ENCODE measurements around the gene FOXG1. TPM values are rescaled to one million over a fixed set of nuclear protein-coding genes. Genes with fewer than 3 reads are reported as not detected.

The FOXG1 gene
- total RNA-seq, 1 experiment from 2014 or later: not detected

GRCh38 chr14:28777471-28778137 is 11.0 kb downstream of the FOXG1 start:
- no peaks in the 10 kb centered on the region for H3K9me2 ChIP-seq (replicated peaks; ENCODE audit: low read length)
- ChIA-PET POLR2A (ENCODE audit: unreplicated experiment) (no interaction called here), CTCF (interaction anchor here (0.6 kb wide), 1 partner anchor 766 kb away, joined by 3 read pairs; no protein-coding TSS in a partner anchor)
- no peaks in the 10 kb centered on the region for H3K79me2 ChIP-seq (ENCODE audit: low read length)
- no peak for DNase-seq
- no peak overlapping the region for H3K4me3 ChIP-seq (ENCODE audit: low read length)
- no peak overlapping the region for H3K4me2 ChIP-seq (ENCODE audit: low read length)
- no peaks in the 10 kb centered on the region for H3F3A ChIP-seq (ENCODE audit: low read length, unreplicated experiment)
- H3K36me3 ChIP-seq (ENCODE audit: low read depth, low read length): no peaks in the 10 kb centered on the region
- ATAC-seq: no peak
- peaks cover 96% of the 10 kb centered on the region for H3K27me3 ChIP-seq (ENCODE audit: low read length)
- no peaks in the 10 kb centered on the region for H3K4me1 ChIP-seq (ENCODE audit: insufficient read depth, low read length)
- no TSS peak for BruUV-seq (replicated peaks)
- H3K9ac ChIP-seq (ENCODE audit: low read length): no peak overlapping the region
- TF ChIP-seq, protein P1, sequence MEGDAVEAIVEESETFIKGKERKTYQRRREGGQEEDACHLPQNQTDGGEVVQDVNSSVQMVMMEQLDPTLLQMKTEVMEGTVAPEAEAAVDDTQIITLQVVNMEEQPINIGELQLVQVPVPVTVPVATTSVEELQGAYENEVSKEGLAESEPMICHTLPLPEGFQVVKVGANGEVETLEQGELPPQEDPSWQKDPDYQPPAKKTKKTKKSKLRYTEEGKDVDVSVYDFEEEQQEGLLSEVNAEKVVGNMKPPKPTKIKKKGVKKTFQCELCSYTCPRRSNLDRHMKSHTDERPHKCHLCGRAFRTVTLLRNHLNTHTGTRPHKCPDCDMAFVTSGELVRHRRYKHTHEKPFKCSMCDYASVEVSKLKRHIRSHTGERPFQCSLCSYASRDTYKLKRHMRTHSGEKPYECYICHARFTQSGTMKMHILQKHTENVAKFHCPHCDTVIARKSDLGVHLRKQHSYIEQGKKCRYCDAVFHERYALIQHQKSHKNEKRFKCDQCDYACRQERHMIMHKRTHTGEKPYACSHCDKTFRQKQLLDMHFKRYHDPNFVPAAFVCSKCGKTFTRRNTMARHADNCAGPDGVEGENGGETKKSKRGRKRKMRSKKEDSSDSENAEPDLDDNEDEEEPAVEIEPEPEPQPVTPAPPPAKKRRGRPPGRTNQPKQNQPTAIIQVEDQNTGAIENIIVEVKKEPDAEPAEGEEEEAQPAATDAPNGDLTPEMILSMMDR (conservative IDR thresholded peaks at IDR 0.05; ENCODE audit: low read depth, low read length): no peak
- TF ChIP-seq EZH2phosphoT487 (IDR thresholded peaks at IDR 0.05; ENCODE audit: borderline replicate concordance, low read length) (no peak), EZH2 (IDR thresholded peaks at IDR 0.05; ENCODE audit: low read length, unreplicated experiment) (no peak)
- H4K20me1 ChIP-seq (ENCODE audit: low read length): no peaks in the 10 kb centered on the region
- intact Hi-C loops (cut with micrococcal nuclease): no loop called here
- no peak overlapping the region for H3K27ac ChIP-seq (ENCODE audit: low read length)
- no peak overlapping the region for H2AFZ ChIP-seq (ENCODE audit: low read length)
- no peaks in the 10 kb centered on the region for H3K9me3 ChIP-seq (ENCODE audit: low read length)

DNA sequence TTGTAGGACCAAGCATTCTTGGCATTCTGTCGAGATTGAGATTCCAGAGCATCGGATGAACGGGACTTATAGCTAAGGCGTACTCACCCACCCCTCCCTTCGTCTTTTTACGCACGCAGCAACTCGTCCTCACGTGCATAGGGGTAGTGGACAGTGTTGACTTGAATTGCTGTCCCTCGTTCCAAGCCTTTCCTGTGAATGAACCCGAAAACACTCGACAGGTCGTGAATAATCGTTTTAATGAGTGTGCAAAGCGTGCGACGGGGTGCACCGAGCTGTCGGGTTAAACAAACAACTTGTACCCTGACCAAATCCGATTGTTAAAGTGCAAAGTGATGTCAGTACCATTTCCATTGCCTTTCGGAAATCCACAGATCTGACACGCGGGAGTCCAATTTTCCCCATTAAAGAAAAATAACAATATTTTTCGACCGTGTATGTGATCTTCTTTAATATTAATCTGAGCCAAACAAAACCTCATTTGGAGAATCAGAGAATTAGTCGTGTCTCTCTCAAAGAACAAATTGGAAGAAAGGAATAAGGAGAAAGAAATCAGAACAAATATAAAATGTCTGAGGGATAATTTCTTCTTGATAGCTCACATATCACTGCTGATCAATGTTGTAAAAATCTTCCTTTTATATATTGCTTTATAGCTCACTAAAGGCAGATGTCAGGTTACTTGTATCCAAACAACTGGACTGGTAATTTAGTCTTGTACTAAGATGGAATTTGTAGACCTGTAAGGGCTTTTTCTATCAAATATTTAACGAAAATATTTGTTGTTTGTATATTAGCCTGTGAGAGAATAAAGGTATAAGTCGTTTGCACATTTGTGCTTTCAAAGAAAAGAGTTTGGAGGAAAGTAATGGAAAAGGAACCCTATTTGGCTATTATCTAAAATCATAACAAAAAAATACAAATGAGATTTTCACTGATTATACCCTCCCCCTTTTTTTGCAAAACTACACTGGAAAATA is 11.8 kb downstream of the FOXG1 start:
- no peak overlapping the region for H2AFZ ChIP-seq (ENCODE audit: low read length)
- no peaks in the 10 kb centered on the region for H3F3A ChIP-seq (ENCODE audit: low read length, unreplicated experiment)
- ChIA-PET CTCF (no interaction called here), POLR2A (ENCODE audit: unreplicated experiment) (no interaction called here)
- no peaks in the 10 kb centered on the region for H3K4me1 ChIP-seq (ENCODE audit: insufficient read depth, low read length)
- no peak for ATAC-seq
- H3K4me2 ChIP-seq (ENCODE audit: low read length): no peak overlapping the region
- H3K79me2 ChIP-seq (ENCODE audit: low read length): no peaks in the 10 kb centered on the region
- H4K20me1 ChIP-seq (ENCODE audit: low read length): no peaks in the 10 kb centered on the region
- TF ChIP-seq EZH2 (IDR thresholded peaks at IDR 0.05; ENCODE audit: low read length, unreplicated experiment) (no peak), EZH2phosphoT487 (IDR thresholded peaks at IDR 0.05; ENCODE audit: borderline replicate concordance, low read length) (peak; percentile 21; the same call in 1 of the 2 replicates)
- TF ChIP-seq, protein P1 (conservative IDR thresholded peaks at IDR 0.05; ENCODE audit: low read depth, low read length): no peak
- no peaks in the 10 kb centered on the region for H3K36me3 ChIP-seq (ENCODE audit: low read depth, low read length)
- H3K27me3 ChIP-seq (ENCODE audit: low read length): peaks cover 96% of the 10 kb centered on the region
- no peak overlapping the region for H3K27ac ChIP-seq (ENCODE audit: low read length)
- H3K9me2 ChIP-seq (replicated peaks; ENCODE audit: low read length): no peaks in the 10 kb centered on the region
- H3K4me3 ChIP-seq (ENCODE audit: low read length): no peak overlapping the region
- no peak overlapping the region for H3K9ac ChIP-seq (ENCODE audit: low read length)
- no peak for DNase-seq
- intact Hi-C loops (cut with micrococcal nuclease): no loop called here
- BruUV-seq (replicated peaks): no TSS peak
- no peaks in the 10 kb centered on the region for H3K9me3 ChIP-seq (ENCODE audit: low read length)

Data from PC-3 (cell line).